Duodenal mucosa (tissue), 2 donors: Measurements from ENCODE around the gene ESPL1.

ENCODE experiments used
- H3K27ac ChIP-seq: one replicate; pipeline ENCODE4 v1.7.0; 2013; ENCODE audit warnings: low read depth, low read length
- H3K27me3 ChIP-seq, 2 donors: one replicate each; pipeline ENCODE4 v1.7.0; 2013; ENCODE audit warnings: low read length in 2 of 2, control low read depth in 1 of 2; ENCODE audit not compliant: insufficient read depth in 2 of 2, control insufficient read depth in 1 of 2
- H3K36me3 ChIP-seq, 2 donors: one replicate each; pipeline ENCODE4 v1.7.0; 2013; ENCODE audit warnings: low read length in 2 of 2, control low read depth in 1 of 2; ENCODE audit not compliant: insufficient read depth in 2 of 2, control insufficient read depth in 1 of 2
- H3K4me1 ChIP-seq, 2 donors: one replicate each; pipeline ENCODE4 v1.7.0; 2013; ENCODE audit warnings: low read length in 2 of 2, control low read depth in 1 of 2; ENCODE audit not compliant: insufficient read depth in 2 of 2, control insufficient read depth in 1 of 2
- H3K4me3 ChIP-seq, 2 donors: one replicate each; pipeline ENCODE4 v1.7.0; 2013; ENCODE audit warnings: low read length in 2 of 2, low read depth in 1 of 2
- H3K9ac ChIP-seq, 2 donors: one replicate each; pipeline ENCODE4 v1.7.0; 2013; ENCODE audit warnings: low read length in 2 of 2, low read depth in 1 of 2
- H3K9me3 ChIP-seq, 2 donors: one replicate each; pipeline ENCODE4 v1.7.0; 2013; ENCODE audit warnings: low read length in 2 of 2, control low read depth in 1 of 2; ENCODE audit not compliant: control insufficient read depth in 1 of 2

The ESPL1 gene

DNA sequence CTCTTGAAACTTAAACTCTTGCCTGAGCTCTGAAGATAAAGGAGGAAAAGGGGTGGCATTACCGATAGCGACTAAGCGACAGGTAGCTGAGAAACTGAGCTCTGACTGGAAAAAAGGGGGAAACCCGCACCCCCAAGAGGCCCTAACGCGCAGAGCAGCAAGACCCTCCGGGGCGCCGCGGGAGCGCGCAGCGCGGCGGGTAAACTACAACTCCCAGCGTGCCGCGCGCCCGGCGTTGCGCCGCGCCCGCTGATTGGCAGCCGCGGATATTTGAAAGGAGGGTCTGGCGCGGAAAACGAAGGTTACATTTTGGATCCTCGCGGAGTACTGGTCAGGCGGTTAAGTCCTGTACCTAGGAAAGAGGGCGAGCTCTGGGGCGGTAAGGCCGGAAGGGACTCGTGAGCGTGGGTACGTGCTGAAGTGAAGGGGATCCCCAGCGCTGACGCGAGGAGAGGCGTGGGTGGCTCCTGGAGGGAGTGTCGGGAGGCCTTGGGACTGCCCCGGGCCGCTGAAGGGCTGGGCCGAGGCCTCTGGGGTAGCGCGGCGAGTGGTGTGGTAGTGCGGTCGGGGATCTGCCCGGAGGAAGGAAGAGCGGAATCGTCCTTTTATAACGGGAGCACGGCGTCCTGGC lies at the start of gene ESPL1:
TSS of gene ESPL1 (plus strand) at position 301 of the 631 bp plus-strand sequence. CDS start 468 bp downstream, outside the sequence.
- Histone ChIP-seq H3K9me3 (no peaks in the 10 kb centered on the region), H3K4me3 (peak within 1 kb of the TSS; percentile 76 to 85), H3K36me3 (no peaks in the 10 kb centered on the region), H3K9ac (peak within 1 kb of the TSS; percentile 37 to 77), H3K27ac (no peak within 1 kb of the TSS), H3K27me3 (no peaks in the 10 kb centered on the region), H3K4me1 (peaks cover 6 to 8% of the 10 kb centered on the region in 2 donors)

- peak overlapping the region; percentile 14 to 52 for H3K9ac ChIP-seq
Observed at GRCh38 chr12:53218551-53219291, 49.4 kb upstream of the ESPL1 start.

GRCh38 chr12:53219292-53219955 lies 48.7 kb upstream of the ESPL1 start:
- peaks cover 0 to under 1% of the 10 kb centered on the region in 2 donors for H3K36me3 ChIP-seq
- H3K4me1 ChIP-seq = peaks cover 44 to 48% of the 10 kb centered on the region in 2 donors
- H3K27ac ChIP-seq = no peak overlapping the region
- H3K9me3 ChIP-seq = no peaks in the 10 kb centered on the region
- H3K4me3 ChIP-seq = peak overlapping the region; percentile 85 to 94
- H3K9ac ChIP-seq = peak overlapping the region; percentile 49 to 52
- H3K27me3 ChIP-seq = peaks cover 0 to 7% of the 10 kb centered on the region in 2 donors

More at GRCh38 chr12:53218551-53219291, 49.4 kb upstream of the ESPL1 start:
- Histone ChIP-seq H3K9me3 (no peaks in the 10 kb centered on the region), H3K27ac (no peak overlapping the region), H3K36me3 (peaks cover 0 to 8% of the 10 kb centered on the region in 2 donors), H3K27me3 (peaks cover 0 to 7% of the 10 kb centered on the region in 2 donors), H3K4me1 (peaks cover 37 to 40% of the 10 kb centered on the region in 2 donors), H3K4me3 (peak overlapping the region; percentile 85 to 94)

- Histone ChIP-seq H3K27ac (peak overlapping the region; percentile 67), H3K9me3 (no peaks in the 10 kb centered on the region), H3K36me3 (no peaks in the 10 kb centered on the region), H3K4me1 (peaks cover 49 to 51% of the 10 kb centered on the region in 2 donors), H3K9ac (peak overlapping the region; percentile 53 to 58), H3K4me3 (peak overlapping the region; percentile 85 to 94), H3K27me3 (peaks cover 0 to 7% of the 10 kb centered on the region in 2 donors)
Observed at GRCh38 chr12:53219956-53220693, 48.0 kb upstream of the ESPL1 start.

- no peaks in the 10 kb centered on the region for H3K36me3 ChIP-seq
- H3K4me3 ChIP-seq = peak overlapping the region; percentile 94
- no peaks in the 10 kb centered on the region for H3K9me3 ChIP-seq
- peaks cover 49 to 51% of the 10 kb centered on the region in 2 donors for H3K4me1 ChIP-seq
- H3K27me3 ChIP-seq = peaks cover 0 to 7% of the 10 kb centered on the region in 2 donors
- H3K9ac ChIP-seq = peak overlapping the region; percentile 90 to 97
- peak overlapping the region; percentile 98 for H3K27ac ChIP-seq
Observed at GRCh38 chr12:53220694-53221202, 47.4 kb upstream of the ESPL1 start.

DNA sequence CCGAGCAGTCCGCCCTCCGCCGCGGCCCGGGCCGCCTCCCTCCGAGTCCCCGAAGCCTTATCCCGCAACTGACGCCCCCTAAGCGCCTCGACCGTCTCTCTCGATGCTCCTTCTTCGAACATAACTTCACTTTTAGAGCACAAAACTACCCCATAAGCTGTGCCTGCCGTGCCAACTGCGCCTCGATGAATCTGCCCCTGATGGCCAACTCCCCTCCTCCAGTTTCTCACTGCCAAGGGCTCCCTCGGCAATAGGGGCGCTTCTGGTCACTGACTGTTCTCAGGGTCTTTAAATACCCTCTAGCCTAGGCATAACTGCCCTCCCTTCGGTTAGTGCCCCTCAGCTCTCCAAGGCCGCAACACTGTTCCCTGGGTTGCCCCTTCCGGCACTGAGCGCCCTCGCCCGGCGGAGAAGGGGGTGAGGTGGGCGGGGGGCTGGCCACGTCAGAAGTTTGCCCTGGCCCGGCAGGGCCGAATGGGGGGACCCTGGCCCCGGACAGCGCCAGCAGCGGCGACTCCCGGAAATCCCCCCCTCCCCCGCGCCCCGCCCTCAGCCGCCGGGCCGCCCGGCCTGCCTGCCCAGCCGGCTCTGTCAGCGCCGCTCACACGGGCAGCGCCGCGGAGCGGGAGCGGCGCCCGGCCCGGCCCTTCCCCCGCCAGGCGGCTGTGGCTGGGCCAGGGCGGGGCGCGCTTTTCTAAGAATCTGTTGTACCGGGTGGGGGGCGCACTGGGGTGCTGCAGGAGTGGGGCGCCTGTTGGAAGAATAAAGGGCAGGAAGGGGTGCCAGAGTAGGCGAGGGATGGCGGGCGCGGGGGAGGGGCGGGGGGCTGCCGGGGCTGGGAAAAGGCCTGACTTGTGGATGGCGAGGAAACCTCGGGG lies 46.7 kb upstream of the ESPL1 start:
- Histone ChIP-seq H3K4me1 (peaks cover 43 to 51% of the 10 kb centered on the region in 2 donors), H3K9me3 (no peaks in the 10 kb centered on the region), H3K9ac (peak overlapping the region; percentile 90 to 97), H3K36me3 (no peaks in the 10 kb centered on the region), H3K4me3 (peak overlapping the region; percentile 94), H3K27me3 (peaks cover 0 to 7% of the 10 kb centered on the region in 2 donors), H3K27ac (peak overlapping the region; percentile 98)

DNA sequence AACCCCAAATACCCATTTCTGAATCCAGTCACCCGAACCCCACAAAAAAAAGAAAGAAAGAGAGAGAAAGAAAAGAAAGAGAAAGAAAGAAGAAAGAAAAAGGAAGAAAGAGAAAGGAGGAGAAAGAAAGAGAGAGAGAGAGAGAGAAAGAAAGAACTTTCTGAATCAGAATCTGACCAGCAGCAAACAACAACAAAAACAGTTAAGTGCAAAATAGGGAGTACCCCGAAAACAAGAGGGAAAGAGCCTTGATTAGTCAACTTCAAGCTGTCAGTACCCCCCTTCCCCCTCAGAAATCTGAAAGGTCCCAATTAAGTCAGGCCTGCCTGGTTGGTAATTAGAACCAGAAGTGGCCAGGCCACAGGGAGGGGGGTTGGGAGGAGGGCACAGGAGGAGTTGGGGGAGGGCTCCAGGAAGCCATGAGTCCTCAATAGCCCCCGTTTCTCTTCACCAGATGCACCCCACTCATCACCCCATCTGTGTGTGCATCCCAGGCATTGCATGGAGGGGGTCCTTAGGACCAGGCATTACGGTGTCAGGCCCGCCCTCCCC lies 45.9 kb upstream of the ESPL1 start:
- Histone ChIP-seq H3K4me3 (peak overlapping the region in 1 of 2 donors; percentile 25), H3K9ac (no peak overlapping the region), H3K36me3 (no peaks in the 10 kb centered on the region), H3K9me3 (no peaks in the 10 kb centered on the region), H3K27me3 (peaks cover 0 to 7% of the 10 kb centered on the region in 2 donors), H3K27ac (peak overlapping the region; percentile 98), H3K4me1 (peaks cover 40 to 47% of the 10 kb centered on the region in 2 donors)

DNA sequence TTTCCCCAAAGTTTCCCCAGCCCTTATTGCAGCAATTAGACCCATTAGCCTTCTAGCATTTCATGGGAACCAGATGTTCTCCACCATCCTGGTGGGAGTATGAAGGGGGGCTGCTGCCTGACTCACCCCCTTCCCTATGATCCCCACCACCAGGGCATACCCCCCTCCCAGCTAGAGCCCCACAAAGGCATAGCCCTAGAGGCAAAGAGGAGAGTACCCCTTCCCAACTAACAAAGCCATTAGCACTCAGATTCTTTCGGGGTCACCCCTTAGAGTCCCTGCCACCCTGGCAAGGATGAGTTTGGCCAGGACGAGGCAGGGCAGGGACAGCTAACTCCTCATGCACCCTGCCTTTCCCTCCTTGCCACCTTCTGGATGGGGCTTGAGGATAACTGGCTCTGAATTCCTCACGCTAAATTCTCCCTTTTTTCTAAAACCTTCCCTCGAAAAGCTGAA lies 45.3 kb upstream of the ESPL1 start:
- peaks cover 36 to 42% of the 10 kb centered on the region in 2 donors for H3K4me1 ChIP-seq

More for the DNA sequence above, 45.3 kb upstream of the ESPL1 start:
- Histone ChIP-seq H3K36me3 (no peaks in the 10 kb centered on the region), H3K9me3 (no peaks in the 10 kb centered on the region), H3K27me3 (peaks cover 0 to 7% of the 10 kb centered on the region in 2 donors), H3K4me3 (no peak overlapping the region), H3K27ac (peak overlapping the region; percentile 6), H3K9ac (no peak overlapping the region)
